Stimulated activated CD4-positive, alpha-beta T cell treated with anti-CD3 and anti-CD28 coated beads, Interleukin-2, amount 100 ng/mL, for 48 hours (primary cell): ENCODE results near the gene HCN2.

Experiments used
- DNase-seq, 2 donors: peaks; one replicate each; pipeline ENCODE4 v3.0.0-alpha.2; 2020

HCN2 gene

GRCh38 chr19:642767-643727, 53.4 kb downstream of the HCN2 start:
- no peak for DNase-seq

- DNase-seq: no peak
Measured at GRCh38 chr19:643736-644135, 54.1 kb downstream of the HCN2 start.

- no peak for DNase-seq
Measured at GRCh38 chr19:644363-644762, 54.7 kb downstream of the HCN2 start.

GRCh38 chr19:644789-645188, 55.1 kb downstream of the HCN2 start:
- DNase-seq: no peak

- no peak for DNase-seq
Measured at GRCh38 chr19:645912-646778, 56.5 kb downstream of the HCN2 start.

- no peak for DNase-seq
Measured at GRCh38 chr19:646779-647565, 57.3 kb downstream of the HCN2 start.

- no peak for DNase-seq
Measured at GRCh38 chr19:647566-648284, 58.0 kb downstream of the HCN2 start.

- no peak for DNase-seq
Measured at GRCh38 chr19:648305-648704, 58.6 kb downstream of the HCN2 start.

GRCh38 chr19:648904-649801, 59.5 kb downstream of the HCN2 start:
- no peak for DNase-seq

GRCh38 chr19:650121-650520, 60.4 kb downstream of the HCN2 start:
- no peak for DNase-seq

GRCh38 chr19:651114-651818, 61.6 kb downstream of the HCN2 start:
- DNase-seq: no peak

- DNase-seq: no peak
Measured at GRCh38 chr19:651991-652390, 62.3 kb downstream of the HCN2 start.

GRCh38 chr19:652467-653389, 63.0 kb downstream of the HCN2 start:
- DNase-seq: no peak

GRCh38 chr19:653425-653824, 63.7 kb downstream of the HCN2 start:
- no peak for DNase-seq

GRCh38 chr19:655691-656090, 66.0 kb downstream of the HCN2 start:
- no peak for DNase-seq

GRCh38 chr19:656751-657559, 67.3 kb downstream of the HCN2 start:
- no peak for DNase-seq

- no peak for DNase-seq
Measured at GRCh38 chr19:657611-658010, 67.9 kb downstream of the HCN2 start.

GRCh38 chr19:658059-658839, 68.6 kb downstream of the HCN2 start:
- no peak for DNase-seq
